Raji (cell line): ENCODE results near the gene GRIK3.

Source experiments
- POLR2A ChIP-seq: IDR thresholded peaks from 2 replicates; pipeline ENCODE4 v1.6.1; 2011; ENCODE audit warnings: low read depth, low read length, control low read depth; ENCODE audit not compliant: insufficient read depth

GRIK3 gene

DNA sequence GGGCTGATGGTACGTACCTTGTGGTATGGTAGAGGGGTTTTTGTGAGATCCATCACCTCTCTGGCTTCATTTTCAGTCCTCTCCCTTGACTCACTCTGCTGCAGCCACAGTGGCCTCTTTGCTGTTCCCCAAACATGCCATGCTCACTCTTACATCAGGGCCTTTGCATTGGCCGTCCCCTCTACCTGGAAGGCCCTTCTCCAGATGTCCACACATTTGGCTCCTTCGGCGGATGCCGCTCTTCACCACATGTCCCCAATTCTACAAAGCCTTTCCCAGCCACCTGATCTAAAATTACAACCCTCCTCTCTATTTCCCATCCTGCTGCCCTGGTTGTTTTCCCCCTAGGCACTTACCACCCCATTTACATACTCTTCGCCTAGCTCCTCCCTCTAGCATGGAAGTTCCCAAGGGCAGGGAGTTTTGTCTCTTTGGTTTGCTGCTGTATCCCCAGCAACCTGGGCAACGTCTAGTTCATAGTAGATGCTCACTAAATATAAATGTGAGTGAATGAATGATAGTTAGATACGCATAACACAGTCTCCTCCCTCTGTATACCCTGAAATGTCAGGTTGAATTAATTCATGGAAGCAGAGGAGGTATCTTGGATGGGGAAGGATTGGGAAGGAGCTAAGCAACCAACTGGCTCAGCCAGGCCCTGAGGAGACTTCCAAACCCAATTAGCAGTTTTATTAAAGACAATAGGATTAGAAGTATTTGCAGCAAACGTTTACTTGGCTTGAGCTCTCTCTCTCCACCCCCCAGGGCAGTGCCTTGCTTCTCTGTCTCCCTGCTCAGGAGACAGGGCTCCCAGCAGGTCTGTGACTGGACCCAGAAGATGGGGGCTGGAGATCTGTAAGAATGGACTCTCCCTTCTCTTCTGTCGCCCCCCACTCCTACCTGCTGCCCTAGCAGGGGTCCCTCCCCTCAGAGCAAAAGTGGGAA is 264.2 kb downstream of the GRIK3 start:
- TF ChIP-seq POLR2A = no peak

DNA sequence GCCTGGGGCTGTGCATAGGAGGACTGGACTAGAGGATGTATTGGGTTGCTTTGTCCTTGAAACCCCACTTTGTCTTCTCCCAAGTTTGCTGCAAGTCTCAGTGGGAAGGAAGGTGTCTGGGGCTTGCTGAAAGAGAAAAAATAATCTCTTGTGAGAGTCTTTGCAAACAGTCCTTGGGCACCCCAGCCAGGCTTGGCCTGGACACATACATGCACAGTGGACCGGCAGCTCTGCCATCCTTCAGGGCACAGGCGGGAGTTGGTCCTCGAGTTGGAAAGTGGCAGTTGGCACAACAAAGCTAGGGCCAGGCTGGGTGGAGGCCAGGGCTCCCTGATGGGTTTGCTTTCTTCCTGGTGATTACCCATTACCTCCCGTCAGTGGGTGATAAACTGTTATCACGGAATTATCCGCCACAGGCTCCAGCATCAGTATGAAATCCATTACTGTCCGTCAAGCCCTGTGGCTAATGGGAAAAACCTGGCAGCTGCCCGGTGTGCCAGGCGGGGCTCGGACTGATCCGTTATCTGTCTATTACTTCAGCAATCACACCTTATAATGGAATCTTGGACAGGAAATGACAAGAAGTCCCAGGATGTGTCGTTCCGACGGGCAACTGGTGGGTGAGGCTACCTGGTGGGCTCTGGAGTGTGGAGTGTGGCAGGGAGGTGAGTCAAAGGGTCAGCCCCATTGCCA is 265.7 kb downstream of the GRIK3 start:
- TF ChIP-seq POLR2A = no peak

DNA sequence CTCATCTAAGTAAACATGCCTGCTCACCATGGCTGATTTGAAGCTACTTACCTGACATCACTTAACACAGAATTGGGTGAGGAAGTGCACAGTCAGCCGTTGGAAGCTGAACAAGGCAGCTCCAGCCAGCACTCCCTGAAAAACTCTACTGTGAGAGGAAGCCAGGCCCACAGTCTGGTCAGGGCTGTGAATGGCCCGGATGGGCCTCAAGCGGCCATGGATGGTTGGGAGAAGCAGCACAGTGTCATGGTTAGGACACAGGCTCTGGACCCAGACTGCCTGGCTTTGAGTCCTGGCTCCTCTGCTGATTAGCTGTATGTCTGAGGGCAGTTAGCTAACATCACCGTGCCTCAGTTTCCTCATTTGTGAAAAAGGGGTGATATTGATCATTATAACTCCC is 267.8 kb downstream of the GRIK3 start:
- no peak for TF ChIP-seq POLR2A

DNA sequence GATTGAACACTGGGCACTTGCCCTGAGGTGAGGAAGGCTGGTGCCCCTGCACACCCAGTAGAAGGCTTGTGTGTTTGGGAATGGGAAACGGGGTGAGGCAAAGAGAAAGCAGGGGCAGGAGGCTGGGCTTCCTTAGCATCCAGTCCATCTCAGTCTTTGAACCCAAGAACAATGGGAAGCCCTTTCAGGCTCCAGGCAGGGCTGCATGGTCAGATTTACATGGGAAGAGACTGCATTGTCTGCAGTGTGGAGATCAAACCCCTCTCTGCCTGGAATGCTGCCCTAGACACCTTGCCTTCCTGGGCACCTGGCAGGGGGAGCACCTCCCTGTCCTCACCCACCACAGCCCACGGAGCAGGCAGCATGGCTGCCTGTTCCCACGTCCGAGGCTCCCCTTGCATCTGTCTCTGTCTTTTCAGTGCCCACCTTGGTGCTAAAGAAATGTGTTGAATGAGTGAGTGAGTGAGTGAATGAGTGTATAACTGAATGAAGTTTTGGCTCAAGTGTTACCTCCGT is 268.5 kb downstream of the GRIK3 start:
- no peak for TF ChIP-seq POLR2A

DNA sequence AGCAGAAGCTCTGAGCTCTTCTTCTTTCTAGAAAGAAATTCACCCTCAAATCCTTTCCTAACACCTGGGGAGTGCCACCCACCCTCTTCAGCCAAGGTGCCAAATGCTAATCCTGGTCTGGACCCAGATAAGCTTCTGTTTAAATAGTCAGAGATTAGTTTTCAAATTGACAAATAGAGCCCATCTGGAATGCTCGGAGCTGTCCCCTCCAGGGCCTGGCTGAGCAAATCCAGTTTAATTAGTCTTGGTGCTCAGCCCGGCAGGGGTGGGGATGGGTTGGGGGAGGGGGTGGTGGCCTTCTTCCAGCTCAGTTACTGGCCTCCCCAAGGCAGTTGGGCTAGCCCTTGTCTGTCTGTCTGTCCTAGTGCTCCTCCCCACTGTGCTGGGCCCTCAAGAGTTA is 269.5 kb downstream of the GRIK3 start:
- no peak for TF ChIP-seq POLR2A

DNA sequence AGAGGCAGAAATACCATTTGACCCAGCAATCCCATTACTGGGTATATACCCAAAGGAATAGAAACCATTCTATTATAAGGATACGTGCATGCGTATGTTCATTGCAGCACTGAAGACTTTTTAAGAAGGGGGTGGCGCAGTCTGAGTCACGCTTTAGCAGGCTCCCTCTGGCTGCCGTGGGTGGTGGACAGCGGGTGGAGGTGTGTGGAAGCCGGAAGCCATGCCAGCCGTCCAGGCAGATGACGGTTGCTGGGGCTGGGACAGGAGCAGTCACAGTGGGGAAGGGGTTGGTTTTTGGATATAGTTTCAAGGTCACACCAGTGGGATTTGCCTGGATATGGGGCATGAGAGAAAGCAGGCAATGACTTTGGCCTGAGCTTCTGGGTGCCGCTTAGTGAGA is 270.5 kb downstream of the GRIK3 start:
- TF ChIP-seq POLR2A = no peak

DNA sequence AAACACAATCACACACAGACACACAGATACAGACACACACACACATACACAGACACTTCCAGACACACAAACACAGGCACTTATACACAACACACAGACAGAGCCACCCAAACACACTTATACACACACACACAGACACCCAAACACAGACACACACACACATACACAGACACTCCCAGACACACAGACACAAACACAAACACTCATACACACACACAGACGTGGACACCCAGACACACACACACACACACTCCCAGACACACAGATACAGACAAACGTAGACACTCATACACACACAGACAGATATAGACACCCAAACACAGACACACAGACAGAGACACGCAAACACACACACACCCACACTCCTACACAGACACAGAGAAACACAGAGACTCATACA is 272.1 kb downstream of the GRIK3 start:
- TF ChIP-seq POLR2A = no peak

DNA sequence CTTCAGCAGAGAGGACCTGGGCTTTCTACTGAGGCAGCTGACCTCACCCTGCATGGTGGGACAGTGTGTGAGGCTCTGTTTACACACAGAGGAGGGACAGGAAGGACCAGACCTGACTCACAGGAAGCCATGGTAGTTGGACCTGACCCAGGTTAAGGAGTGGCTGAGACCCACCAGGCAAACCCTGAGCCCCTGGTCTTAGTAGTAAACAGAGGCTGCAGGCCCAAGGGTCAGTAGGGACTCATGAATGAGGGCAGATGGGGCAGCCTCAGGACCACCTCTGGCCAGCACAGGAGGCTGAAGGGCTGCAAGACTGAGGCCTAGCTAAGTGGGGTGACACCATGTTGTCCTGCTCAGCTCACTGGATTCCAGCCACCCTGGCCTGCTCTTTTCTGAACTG is 273.2 kb downstream of the GRIK3 start:
- no peak for TF ChIP-seq POLR2A

DNA sequence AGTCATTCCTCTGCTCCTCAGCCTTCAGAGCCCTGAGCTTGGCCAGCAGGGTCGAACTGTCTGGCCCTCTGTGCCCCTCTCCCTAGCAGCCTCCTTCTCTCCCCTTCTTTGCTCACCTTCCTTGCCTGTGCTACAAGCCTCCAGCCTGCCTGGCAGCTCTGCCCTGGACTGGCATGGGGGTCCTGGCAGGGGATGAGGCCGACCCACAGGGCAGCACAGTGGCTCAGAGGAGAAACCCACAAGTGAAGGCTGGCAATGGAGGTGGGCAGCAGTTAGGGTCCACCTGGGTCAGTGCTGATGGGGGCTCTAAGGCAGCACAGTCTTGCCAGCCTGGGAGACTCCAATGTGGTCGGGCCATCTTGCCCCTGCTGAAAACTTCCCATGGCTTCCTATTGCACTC is 274.2 kb downstream of the GRIK3 start:
- TF ChIP-seq POLR2A = no peak

DNA sequence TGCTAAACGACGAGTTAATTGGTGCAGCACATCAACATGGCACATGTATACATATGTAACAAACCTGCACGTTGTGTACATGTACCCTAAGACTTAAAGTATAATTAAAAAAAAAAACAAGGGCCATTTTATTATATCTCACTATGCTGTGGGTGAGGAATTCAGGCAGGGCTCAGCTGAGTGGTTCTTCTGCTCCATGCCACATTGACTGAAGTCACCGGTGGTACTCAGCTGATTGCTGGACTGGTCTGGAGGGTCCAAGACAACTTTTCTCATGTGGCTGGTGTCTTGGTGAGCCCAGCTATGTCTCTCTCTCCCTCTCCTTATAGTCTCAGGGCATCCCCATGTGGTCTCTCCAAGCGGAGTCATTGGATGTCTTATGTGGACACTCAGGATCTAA is 275.0 kb downstream of the GRIK3 start:
- no peak for TF ChIP-seq POLR2A

DNA sequence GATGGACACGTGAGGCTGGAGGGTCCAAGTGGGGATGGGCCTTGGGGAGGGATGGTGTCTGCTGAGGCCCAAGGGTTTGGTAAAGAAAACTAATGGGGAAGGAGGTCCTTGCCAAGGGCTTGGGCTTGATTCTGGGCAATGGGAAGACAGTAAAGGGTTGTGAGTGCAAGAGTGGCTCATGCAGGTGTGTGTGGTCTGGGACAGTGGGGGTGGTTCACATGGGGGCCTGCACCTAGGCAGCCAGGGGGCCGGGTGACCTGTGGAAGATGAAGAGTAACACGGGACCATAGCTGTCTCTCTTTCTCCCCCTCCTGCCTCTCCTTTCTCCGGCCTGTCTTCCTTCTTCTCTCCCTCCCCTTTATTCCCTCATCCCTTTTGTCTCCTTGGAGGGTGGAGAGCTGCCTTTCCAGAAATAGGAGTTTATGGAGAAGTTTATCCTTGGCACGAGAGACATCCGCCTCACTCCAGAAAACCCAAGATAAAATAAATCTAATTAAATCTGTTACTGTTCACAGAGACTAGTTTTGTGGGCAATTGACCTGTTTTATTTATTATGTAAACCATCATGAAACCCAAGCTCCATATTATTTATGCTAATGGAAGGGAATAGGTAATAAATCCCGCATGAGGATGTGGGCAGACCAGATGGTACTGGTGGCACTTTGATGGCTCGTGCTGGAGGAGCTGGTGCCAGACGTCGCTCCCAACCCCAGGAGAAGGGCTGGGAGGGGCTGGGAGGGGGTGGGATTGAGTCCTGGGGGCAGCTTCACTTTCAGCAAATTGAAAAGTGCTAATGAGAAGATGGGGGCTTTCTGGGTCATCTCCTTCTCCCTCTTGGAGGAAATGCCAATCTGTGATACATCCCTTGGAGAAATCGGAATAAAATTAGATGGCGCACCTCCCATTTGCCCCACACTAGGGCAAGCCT is 278.7 kb downstream of the GRIK3 start:
- no peak for TF ChIP-seq POLR2A

DNA sequence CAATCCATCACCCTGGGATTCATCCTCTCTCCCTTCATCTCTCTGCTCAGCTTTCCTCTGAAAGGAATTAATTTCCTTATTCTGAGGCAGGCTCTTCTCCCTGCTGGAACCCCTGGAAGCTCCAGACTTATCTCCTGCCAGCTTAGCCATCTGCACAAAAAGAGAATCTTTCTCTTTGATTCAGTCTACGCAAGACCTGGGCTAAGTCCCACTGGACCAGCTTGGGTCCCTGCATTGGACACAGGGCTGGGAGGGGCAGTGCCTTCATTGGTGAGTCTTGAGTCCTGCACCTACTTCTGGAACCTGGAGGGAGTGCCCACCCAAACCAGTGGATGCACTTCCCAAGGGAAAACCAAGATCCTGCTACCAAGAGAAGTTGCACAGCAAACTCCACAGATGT is 279.9 kb downstream of the GRIK3 start:
- no peak for TF ChIP-seq POLR2A

DNA sequence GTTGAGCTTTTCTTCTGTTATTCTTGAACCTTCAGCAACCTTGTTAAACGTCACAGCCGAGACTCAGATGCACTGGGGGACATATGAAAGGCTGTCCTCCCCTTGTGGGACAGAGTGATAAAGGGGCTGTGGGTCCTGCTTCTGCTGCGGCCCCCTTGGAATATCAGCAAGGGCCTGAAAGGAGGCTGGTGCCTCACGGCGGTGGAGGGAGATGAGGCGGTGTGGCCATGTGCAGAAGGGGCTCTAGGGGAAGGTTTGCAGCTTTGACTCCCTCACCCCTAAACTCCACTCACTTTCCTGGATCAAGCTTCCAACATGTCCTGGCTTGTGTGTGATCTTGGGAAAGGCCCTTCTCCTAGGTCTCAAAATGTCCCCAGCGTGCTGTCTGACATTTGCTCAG is 280.9 kb downstream of the GRIK3 start:
- no peak for TF ChIP-seq POLR2A

DNA sequence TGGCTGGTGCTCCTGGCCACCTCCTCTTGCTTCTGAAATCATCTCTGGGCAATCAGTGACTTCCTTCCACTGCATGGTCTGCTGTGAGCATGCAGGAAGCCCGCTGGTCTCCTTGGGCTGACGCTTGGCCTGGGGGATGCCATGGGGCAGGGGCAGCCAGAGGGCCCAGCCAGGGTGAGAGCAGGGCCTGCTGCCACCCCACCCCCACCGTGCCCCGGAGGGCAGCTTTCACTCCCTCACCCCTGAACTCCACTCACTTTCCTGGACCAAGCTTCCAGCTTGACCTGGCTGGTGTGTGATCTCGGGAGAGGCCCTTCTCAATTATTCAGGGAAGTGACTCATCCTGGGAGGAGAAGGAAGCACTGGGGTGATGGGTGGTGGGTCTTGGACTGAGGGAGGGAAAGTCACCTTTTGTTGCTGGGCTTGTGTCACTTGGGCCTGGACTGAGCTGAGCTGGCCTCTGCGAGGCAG is 281.4 kb downstream of the GRIK3 start:
- no peak for TF ChIP-seq POLR2A

DNA sequence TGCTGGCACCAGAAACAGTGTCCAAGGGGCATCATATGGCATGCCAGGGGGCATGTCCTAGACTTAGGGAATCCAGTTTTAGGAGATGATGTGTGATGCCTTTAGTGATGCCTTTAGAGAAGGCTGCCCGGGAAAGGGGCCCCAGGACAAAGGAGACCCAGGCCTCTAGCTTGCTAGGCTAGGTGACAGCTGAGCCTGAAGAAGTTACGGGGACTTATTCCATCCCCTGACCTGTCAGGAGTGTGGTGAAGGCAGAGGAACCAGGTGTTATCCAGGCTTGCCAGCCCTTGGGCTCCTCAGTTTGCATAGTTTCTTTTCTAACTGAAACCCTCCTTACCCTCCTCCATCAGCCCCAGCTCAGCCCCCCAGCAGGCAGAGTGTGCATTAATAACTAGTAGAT is 281.9 kb downstream of the GRIK3 start:
- TF ChIP-seq POLR2A = no peak
